ENCODE measurements around the gene EXOC4.

GRCh38 chr7:133355822-133356221, 102.9 kb downstream of the EXOC4 start:
- no peak for TF ChIP-seq CTCF (IDR thresholded peaks at IDR 0.05)
- TF ChIP-seq POLR2A (IDR thresholded peaks at IDR 0.05), result no peak
- TF ChIP-seq POLR2AphosphoS5 (IDR thresholded peaks at IDR 0.05; ENCODE audit: insufficient read depth in 1 of 2, low read depth in 1 of 2), result no peak

Data from vagina (tissue), 2 donors.